NCI-H345 treated with DMSO at 0.1 percent for 48 hours (cell line): ENCODE results near the gene LIPM.
"Not testable (repeated sequence)": the region's sequence is repeated elsewhere in the genome, so short reads cannot be mapped to it uniquely, and the experiment has no call there.

ENCODE experiments used
- DNase-seq: peaks from one replicate; lab custom pipeline; 2025; ENCODE audit not compliant: unreplicated experiment; lab: John Stamatoyannopoulos, UW

The LIPM gene

DNA sequence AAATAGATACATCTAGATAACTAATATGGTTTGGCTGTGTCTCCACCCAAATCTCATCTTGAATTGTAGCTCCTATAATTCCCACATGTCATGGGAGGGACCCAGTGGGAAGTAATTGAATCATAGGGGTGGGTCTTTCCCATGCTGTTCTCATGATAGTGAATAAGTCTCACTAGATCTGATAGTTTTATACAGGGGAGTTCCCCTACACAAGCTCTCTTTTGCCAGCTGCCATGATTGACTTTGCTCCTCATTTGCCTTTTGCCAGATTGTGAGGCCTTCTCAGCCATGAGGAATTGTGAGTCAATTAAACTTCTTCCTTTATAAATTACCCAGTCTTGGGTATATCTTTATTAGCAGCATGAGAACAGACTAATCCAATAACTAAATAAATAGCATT lies 35.1 kb downstream of the LIPM start:
- not testable (repeated sequence) for DNase-seq

- DNase-seq, result no peak
Observed at GRCh38 chr10:88838766-88839350, 36.3 kb downstream of the LIPM start.

DNA sequence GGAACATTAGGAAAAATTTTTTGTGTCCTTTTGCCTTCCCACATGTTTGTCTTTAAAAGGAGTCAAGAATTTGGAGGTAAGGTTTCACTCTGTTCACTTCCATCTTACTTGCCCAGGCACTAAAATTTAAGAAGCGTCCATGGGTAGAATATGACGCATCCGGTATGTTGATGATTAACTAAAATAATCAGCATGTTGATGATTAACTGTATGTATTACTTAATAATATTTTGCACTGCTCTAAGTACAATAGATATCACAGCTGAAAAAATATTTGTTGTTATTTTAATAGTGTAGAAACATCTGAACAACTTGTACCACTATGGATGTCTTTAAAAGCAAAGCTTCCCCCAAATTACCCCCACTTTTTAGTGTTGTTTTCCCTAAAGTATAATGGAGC lies 37.6 kb downstream of the LIPM start:
- DNase-seq, result no peak

- DNase-seq, result no peak
Observed at GRCh38 chr10:88840881-88841280, 38.4 kb downstream of the LIPM start.

DNA sequence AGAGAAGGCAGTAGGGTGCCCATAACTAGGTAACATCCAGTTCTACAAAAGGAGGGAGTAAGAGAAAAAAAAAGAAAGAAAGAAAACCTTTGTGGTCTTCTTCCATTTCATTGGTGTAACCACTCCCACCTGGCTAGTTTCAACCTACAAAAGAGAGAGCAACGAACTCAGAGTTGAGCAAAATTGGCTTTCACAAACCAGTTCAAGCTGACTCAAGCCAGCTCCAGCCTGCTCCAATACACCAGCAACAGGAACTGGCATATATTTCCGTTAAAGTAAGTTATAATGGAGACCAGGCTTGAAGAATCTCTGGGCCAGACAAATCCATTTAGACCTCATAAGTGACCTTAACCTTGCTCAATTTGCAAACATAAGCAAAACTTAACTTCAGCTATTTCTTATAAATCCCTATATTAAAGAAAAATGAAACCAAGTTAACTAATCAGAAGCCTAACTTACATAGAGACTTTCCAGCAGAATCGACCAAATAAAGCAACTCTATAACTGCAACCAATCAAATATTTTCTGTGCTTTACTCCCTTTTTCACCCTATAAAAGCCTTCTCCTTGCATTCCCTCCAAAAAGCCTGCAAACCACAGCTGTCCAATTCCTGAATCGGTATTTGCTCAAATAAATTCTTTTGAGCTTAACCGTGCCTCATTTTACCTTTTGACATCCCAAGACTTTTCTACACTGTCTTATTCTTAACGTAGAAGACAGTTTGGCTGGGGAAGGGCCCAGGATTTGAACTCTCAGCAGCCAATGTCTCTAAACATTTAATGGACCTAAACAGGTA lies 39.0 kb downstream of the LIPM start:
- no peak for DNase-seq

DNA sequence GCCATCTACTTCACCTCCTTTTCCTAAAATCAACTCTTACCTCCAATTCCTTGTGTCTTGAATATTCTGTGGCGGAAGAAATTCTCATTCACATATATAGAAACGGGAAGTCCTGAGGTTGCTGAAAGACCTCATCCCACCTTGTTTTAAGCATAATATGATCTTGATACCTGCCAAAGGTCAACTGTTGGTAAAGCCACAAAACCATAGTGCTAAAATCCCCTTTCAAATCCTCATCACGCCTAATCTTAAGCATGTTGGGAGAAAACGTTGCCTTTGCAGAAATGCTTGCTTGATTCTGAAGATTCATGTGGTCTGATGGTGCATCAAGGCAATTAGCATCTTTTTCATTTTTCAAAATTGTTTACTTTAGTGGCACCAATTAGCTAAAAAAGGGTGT lies 40.6 kb downstream of the LIPM start:
- no peak for DNase-seq

- no peak for DNase-seq
Observed at GRCh38 chr10:88848499-88848898, 46.0 kb downstream of the LIPM start.

DNA sequence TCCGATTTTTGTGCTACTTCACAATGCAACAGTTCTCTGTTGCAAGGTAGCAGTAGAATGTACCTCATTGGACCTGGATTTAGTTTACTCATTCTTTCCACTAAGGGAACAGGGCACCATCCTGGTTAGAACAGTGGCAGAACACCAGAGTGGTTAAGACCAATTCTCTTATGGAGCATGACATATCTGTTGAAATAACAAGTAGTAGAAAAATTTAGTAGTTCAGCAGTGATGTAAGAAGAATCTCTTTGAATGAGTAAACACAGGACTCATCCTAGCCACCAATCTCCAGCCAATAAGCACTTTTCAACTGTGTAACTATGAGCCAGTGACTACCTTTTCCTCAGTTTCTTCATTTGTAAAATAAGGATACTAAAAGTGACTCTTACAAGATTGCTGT lies 46.7 kb downstream of the LIPM start:
- no peak for DNase-seq

DNA sequence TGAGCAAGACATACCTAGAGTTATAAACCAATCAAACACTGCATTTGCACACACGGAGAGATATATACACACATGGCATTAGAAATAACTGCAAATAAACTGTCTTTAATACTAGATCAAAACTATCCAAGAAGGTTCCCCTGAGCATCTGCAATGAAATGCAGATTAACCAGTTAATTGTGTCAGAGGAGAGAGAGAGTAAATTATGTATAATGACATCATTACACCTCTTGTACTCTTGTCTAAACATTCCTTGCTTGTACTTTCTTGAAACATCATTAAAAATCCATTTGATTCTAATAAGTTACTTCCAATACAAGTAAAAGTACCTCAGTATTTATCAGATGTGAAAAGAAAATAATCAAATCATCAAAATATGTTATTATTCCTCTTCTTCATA lies 48.2 kb downstream of the LIPM start:
- DNase-seq, result no peak

DNA sequence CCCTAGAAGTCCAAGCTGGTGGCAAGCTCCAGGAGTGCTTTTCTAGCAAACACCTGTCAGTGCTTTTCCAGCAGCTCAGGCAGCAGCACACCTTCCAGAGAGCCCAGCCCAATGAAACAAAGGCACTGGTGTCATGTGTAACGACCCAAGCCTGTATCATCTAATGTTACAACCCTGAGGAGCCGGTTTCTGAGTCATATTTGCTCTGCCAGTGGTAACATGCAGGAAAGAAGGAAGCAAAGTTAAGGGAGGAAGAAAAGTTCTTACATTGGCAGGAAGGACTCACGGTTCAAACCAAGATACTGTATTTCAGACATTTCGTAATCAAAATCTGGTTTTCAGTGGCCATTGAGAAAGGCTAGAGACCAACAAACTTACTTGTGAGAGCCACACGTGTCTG lies 49.2 kb downstream of the LIPM start, which contains the start of gene ANKRD22:
Gene ANKRD22 (minus strand): TSS at position 139 of the 400 bp plus-strand sequence. CDS start 237 bp downstream, outside the sequence.
- no peak for DNase-seq

DNA sequence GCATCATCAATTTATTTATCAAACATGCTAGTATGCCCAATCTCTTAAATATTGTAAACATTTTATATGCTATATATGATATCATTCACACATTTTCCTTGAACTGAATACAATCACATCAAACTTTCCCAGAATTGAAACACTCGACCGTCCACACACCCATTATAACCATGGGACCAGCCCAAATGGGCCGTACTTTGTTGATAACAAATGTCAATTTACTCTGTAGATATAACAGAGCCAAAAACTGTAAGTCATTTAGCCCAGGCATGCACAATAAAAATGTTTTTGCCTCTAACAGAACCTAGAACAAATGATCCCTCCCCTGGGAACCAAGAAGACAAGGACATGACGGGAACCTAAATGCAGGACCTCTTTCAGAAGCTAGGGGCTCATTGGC lies 49.8 kb downstream of the LIPM start:
- no peak for DNase-seq

DNA sequence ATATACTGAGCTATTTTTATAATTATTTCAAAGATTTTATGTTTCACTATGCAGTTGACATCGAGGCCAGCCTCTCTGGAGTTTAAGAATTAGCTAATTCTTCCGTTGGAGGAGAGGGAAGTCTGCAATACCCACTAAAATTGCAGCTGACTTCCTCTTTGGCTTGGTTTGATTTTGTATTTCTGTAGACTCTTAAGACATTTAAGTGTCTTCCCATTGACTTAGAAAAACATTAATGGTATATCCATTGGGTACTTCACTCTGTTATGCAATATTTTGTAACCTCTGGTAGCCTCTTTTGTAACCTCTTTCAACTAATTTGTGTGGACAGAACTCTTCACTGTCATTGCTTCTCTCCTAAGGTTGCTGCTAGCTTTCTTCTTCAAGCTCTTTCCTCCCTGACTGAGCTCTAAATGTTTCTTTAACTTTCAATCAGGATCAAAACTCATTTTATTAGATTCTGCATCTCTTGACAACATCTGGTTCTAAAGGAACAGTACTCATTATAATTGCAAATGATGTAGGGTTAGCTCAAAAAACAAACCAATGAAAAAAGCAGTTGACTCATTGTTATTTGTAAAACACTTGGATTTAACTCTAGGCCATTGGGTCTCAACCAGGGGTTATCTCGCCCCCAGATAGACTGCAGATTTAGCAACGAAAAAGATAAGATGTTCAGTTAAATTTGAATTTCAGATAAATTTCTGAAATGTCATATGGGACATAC lies 50.8 kb downstream of the LIPM start:
- no peak for DNase-seq

DNA sequence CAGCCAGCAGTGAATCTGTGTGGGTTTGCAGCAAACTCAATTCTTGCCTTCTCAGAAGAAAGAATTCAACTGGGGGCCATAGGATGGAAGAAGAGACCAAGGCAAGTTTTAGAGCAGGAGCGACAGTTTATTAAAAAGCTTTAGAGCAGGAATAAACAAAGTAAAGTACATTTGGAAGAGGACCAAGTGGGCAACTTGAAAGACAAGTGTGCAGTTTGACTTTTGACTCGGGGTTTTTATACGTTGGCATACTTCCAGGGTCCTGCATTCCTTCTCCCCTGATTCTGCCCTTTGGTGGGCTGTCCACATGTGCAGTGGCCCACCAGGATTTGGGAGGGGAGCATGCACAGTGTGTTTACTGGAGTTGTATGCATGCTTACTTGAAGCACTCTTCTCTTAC lies 52.2 kb downstream of the LIPM start:
- no peak for DNase-seq

GRCh38 chr10:88857831-88858230 lies 55.3 kb downstream of the LIPM start:
- no peak for DNase-seq

DNA sequence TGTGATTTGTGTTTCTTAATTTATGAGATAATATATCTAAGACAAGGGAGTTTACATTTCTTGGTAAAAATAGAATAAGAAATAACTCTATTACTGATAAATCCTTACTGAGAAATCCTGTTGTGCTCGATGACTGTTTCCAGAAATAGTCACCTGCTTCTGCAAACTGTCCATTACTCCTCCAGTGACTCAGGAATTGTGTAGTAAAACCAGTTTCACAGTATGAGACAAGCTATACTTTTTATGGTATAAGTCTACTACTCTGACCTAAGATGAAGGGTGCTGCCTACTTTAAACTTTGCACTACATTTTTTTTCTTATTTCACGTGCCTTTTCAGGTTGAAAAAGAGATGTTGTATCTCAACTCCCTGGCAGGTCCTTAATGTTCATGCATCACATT lies 56.0 kb downstream of the LIPM start:
- no peak for DNase-seq

- no peak for DNase-seq
Observed at GRCh38 chr10:88861036-88861435, 58.5 kb downstream of the LIPM start.

DNA sequence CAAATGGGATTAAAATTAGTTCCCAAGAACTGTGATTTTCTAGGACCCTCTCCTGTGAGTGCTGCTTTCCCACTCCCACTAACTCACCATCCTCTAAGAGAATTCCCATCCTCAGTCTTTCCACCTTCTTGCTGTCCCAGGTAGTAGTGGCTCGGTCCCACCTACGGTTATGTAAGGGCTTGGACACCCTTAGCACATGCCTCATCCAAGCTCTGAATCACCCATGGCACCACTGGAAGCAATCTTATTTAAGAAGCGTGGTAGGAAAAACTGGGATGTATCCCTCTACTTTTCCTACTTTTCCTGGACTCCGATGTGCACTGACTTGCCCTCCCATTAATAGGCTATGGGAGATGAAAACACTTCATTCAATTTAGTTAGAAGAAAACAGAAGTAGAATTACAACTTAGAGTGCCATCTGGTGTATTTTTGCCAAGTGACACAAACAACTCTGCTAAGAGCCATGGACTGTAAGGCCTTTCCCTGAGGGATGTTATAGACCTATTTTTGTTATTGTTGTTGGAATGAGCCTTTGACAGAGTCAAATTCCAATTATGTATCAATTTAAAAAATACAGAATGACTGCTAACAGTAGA lies 62.8 kb downstream of the LIPM start:
- no peak for DNase-seq

DNA sequence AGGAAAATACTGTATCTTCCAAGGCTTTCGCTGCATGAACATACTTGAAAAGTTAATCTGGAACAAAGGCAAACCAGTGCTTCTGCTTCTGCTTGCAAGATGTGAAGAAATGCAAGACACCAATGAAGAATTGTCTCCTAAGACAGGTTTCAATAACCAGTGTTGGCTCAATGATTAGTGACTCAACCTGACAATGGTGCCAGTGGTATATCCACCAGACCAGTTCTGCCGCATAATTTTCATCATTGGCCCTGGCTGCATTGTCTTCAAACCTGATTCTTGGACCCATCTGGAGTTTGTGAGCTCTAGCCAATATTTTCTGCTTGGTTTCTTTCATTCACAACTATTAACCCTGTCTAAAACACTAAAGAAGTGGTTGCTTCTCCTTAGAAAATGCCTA lies 63.9 kb downstream of the LIPM start:
- DNase-seq, result no peak

DNA sequence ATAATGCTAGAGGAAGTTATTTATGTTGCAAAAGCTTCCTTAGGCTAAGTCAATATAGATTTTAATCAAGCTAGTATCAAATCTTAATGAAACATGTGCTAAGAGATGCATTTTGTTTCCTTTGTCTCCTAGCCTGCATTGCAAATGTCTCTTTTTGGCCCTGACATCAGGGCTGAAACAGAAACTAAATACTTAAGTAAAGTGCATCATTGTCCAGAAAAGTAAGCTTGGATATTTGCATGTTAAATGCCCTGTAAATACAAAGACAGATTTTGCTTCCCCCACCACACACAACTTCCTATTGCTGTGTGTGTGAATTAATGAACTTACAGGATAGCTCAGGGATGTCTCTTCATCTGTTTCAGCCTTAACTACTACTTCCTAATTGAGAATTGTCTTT lies 67.6 kb downstream of the LIPM start:
- DNase-seq, result no peak
